Stimulated activated CD4-positive, alpha-beta T cell treated with anti-CD3 and anti-CD28 coated beads, Interleukin-15, amount 100 ng/mL, for 24 hours (primary cell): Measurements from ENCODE around the gene PTPRS.
A peak's percentile ranks its signal among the peaks of the same experiment; 100 is the strongest.
"Not testable (repeated sequence)": the region's sequence is repeated elsewhere in the genome, so short reads cannot be mapped to it uniquely, and the experiment has no call there.

Experiments used
- DNase-seq: peaks from one replicate; pipeline ENCODE4 v3.0.0-alpha.2; 2020

Gene PTPRS

GRCh38 chr19:5331790-5332189 lies 8.8 kb downstream of the PTPRS start:
- DNase-seq: no peak

GRCh38 chr19:5330307-5330720 lies 10.3 kb downstream of the PTPRS start:
- DNase-seq: no peak

DNA sequence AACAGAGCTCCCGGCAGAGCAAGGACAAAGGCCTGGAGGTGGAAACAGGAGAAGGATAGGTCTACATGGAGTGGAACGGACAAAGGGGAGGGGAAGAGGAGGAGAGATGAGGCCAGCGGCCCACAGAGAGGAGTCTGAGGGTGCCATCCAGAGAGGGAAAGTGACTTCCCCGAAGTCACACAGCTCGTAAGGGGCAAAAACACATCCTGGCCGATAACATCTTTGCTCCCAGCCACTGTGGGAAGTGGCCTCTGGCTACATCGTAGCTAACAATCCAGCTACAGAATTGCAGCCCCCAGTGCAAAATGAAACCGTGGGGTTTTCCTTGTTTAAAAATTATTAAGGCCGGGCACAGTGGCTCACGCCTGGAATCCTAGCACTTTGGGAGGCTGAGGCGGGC lies 11.5 kb downstream of the PTPRS start:
- DNase-seq: no peak

DNA sequence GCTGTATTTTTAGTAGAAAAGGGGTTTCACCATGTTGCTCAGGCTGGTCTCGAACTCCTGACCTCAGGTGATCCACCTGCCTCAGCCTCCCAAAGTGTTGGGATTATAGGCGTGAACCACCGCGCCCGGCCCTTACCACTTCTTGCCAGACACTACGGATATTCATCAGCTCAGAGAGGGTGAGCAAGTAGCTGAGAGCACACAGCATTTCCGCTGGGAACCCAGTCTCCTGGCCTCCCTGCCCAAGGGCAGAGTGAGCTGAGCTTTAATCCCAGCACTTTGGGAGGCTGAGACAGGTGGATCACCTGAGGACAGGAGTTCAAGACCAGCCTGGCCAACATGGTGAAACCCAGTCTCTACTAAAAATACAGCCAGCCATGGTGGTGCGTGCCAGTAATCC lies 12.2 kb downstream of the PTPRS start:
- not testable (repeated sequence) for DNase-seq

GRCh38 chr19:5326986-5327623 lies 13.5 kb downstream of the PTPRS start:
- DNase-seq: no peak

DNA sequence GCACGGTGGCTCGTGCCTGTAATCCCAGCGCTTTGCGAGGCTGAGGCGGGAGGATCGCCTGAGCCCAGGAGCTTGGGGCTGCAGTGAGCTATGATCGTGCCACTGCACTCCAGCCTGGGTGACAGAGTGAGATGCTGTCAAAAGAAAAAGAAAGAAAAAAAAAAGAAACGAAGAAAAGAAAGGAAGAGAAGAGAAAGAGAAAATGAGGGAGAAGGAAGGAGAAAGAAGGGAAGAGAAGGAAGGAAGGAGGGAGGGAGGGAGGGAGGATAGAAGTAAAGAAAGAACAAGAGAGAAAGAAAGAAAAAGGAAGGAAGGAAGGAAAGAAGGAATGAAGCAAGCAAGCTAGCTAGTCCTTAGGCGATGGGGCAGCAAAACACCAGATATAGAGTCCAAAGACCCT lies 14.1 kb downstream of the PTPRS start:
- DNase-seq: no peak

DNA sequence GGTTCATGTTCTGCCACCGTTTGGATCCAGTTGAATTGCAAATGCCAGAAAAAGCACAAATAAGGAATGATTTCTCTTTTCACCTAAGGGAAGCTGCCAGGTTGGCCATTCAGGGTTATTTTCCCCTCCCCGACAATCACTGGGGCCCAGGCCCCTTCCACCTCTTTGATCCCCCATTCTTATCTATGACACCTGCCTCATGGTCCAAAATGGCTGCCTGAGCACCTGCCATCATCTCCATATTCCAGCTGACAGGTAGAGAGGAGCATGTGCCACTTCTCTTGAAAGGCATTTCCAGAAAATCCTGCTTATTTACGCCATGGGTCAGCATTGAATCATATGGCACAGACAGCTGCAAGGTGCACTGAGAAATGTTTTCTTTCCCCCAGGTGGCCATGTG lies 15.7 kb downstream of the PTPRS start:
- no peak for DNase-seq

- DNase-seq: no peak
Observed at GRCh38 chr19:5323475-5323811, 17.2 kb downstream of the PTPRS start.

GRCh38 chr19:5321851-5322681 lies 18.5 kb downstream of the PTPRS start:
- peak; percentile 28 for DNase-seq

GRCh38 chr19:5321066-5321642 lies 19.5 kb downstream of the PTPRS start:
- DNase-seq: no peak

- DNase-seq: no peak
Observed at GRCh38 chr19:5319516-5319915, 21.1 kb downstream of the PTPRS start.

DNA sequence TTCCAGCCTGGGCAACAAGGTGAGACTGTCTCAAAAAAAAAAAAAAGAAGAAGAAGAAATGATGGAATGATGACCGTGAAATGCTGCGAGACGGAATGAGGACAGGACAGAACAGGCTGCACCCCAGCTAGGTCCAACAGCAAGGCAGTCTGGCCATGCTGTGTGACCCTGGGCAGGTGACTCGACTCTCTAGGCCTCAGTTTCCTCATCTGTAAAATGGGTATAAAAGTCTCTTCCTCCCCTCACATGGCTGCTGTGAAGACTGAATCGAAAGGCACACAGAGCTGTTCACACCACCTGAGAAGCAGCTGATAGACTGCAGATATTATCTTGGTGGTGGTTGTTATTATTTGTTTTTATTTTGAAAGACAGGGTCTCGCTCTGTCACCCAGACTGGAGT lies 22.3 kb downstream of the PTPRS start:
- DNase-seq: no peak

DNA sequence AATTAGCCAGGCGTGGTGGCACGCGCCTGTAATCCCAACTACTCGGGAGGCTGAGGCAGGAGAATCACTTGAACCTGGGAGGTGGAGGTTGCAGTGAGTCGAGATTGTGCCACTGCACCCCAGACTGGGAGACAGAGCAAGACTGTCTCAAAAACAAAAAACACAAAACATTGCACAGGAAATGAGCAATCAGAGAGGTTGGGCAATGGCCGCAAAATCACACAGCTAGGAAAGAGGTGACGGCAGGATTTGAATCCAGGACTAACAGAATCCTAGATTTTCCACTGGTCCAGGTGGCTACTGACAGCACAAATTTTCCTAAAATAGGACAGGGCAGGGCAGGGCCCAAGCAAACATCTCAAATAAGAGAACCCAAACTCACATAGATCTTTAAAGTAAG lies 23.3 kb downstream of the PTPRS start:
- no peak for DNase-seq

DNA sequence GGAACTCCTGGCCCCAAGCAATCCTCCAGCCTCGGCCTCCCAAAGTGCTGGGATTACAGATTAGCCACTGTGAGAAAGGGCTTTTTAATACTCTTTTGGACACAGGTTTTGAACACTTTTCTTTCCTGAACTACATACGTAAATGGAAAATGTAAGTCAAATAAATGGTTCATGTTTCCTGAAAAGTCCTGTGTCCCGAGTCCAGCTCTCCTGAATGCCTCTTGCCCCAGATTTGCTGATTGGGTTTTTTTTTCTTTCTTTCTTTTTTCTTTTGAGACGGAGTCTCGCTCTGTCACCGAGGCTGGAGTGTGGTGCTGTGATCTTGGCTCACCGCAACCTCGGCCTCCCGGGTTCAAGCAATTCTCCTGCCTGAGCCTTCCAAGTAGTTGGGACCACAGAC lies 24.5 kb downstream of the PTPRS start:
- DNase-seq: no peak

- no peak for DNase-seq
Observed at GRCh38 chr19:5314907-5315298, 25.7 kb downstream of the PTPRS start.

GRCh38 chr19:5314012-5314906 lies 26.4 kb downstream of the PTPRS start:
- DNase-seq: no peak

DNA sequence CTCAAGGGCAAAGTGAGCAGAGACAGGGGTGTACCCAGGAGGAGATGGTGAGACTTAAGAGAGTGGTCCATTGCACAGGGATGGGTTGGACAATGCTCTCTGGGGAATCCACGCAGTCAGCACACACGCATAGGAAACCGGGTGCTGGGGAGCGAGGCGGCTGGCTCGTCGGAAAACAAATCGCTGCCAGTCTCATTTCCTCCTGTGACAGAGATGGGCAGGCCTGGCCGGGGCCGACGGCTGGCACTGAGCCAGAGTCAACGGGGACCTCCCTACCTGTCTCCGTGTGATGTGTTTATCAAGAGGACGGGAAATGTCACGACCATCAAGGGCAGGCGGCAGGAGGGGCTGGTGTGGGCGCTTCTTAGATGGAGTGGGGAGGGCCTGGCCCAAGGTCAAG lies 27.3 kb downstream of the PTPRS start:
- DNase-seq: no peak

DNA sequence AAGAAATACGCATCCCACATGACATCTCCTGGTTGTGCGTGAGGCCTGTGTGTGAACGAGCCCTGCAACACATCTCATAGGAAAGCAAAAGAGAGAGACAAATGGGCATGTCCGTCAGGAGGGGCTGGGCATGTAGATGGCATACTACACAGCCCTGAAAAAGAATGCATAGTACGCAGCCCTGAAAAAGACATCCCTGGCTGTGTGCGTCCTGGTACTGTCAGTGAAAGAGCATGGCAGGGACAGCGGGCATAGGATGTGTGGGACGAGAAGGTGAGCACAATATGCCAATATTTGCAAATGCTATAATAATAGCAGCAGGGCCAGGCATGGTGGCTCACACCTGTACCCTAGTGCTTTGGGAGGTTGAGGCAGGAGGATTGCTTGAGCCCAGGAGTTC lies 28.6 kb downstream of the PTPRS start:
- no peak for DNase-seq

- no peak for DNase-seq
Observed at GRCh38 chr19:5309438-5310204, 31.0 kb downstream of the PTPRS start.

DNA sequence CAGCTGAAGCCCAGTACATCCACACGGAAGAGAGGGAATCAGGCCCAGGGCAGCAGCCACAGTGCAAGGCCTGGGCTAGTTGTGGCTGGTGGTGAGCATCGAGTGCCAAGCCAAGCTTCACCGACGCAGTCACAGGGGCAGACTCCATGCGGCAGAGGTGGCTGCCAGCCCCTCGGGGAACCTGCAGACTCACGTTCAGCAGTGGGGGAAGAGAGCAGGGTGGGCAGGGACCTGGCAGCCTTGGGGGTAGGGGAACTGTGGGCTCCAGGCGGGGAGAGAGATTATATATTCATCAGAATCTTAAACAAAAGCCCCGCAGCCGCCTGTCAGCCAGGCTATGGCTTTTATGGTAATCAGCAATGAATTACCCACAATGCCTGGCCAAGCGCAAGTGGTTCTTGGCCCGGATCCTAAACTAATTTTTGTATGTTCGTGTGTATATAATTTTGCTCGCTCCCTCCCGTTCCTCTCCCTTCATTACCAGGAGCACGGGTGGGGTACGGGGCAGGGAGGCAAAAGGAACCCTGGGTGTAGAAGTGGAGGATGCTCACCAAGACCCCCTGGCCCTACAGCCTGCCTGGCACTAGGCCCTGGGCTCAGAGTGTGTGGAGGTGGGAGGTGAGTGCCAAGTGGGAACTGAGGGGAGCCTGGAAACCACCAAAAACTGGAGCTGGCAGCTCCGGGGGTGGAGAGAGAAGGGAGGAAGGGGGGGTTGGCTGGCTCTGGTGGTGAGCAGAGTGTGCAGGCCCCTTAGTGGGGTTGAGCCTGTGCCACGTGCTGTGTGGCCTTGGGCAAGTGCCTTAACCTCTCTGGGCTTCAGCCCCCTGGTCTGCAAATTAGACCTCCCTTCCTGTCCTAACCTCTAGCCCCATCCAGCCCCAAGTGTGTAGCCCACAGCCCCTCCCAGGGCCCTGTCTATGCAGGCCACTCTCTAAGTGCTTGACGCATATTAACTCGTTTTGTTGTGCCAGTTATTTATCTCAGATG lies 31.9 kb downstream of the PTPRS start:
- DNase-seq: no peak

DNA sequence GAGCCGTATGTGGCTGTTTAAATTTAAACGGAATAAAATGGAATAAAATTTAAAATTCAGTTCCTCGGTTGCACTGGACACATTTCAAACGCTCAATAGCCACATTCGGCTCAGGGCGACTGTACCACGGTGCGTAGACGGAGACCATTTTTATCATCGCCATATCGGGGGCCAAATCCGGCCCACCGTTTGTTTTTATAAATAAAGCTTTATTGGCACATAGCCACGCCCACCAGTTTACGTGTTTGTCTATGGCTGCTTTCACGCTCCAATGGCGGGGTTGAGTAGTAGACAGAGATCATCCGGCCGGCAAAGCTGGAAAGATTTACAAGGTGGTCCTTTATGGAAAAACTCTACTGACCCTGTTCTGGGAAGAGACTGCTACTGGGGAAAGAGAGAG lies 33.0 kb downstream of the PTPRS start:
- DNase-seq: no peak
